Fibroblast of lung (primary cell): Measurements from ENCODE around the gene PIH1D1.

Source experiments
- EZH2 ChIP-seq: IDR thresholded peaks from 2 replicates; pipeline ENCODE4 v1.5.1; 2012; ENCODE audit warnings: low read length, control low read depth, mild to moderate bottlenecking; ENCODE audit errors: missing control alignments
- TF ChIP-seq, protein P1 (sequence below), 2 donors: IDR thresholded peaks in 1 of 2; conservative IDR thresholded peaks in 1 of 2; 1 replicate in 1 of 2; 2 replicates in 1 of 2; pipeline ENCODE4 v1.5.1; 2011 to 2012; ENCODE audit warnings: low read length in 2 of 2, control low read depth in 1 of 2, inconsistent platforms in 1 of 2, low read depth in 1 of 2, mild to moderate bottlenecking in 1 of 2

- TF ChIP-seq EZH2: no peak
- TF ChIP-seq, protein P1, sequence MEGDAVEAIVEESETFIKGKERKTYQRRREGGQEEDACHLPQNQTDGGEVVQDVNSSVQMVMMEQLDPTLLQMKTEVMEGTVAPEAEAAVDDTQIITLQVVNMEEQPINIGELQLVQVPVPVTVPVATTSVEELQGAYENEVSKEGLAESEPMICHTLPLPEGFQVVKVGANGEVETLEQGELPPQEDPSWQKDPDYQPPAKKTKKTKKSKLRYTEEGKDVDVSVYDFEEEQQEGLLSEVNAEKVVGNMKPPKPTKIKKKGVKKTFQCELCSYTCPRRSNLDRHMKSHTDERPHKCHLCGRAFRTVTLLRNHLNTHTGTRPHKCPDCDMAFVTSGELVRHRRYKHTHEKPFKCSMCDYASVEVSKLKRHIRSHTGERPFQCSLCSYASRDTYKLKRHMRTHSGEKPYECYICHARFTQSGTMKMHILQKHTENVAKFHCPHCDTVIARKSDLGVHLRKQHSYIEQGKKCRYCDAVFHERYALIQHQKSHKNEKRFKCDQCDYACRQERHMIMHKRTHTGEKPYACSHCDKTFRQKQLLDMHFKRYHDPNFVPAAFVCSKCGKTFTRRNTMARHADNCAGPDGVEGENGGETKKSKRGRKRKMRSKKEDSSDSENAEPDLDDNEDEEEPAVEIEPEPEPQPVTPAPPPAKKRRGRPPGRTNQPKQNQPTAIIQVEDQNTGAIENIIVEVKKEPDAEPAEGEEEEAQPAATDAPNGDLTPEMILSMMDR (conservative IDR thresholded peaks at IDR 0.05 in 1 of 2, IDR thresholded peaks at IDR 0.05 in 1 of 2; ENCODE audit: low read depth in 1 of 2, low read length in 2 of 2): no peak
These were observed 3.2 kb downstream of the PIH1D1 start for GRCh38 chr19:49448432-49448786.
